GM12878 (cell line): Measurements from ENCODE around the gene SH3BP1. TPM values are rescaled to one million over a fixed set of nuclear protein-coding genes. Genes with fewer than 3 reads are reported as not detected.

Experiments used
- BCL3 ChIP-seq: IDR thresholded peaks from 2 replicates; pipeline ENCODE4 v1.6.1; 2011; ENCODE audit warnings: borderline replicate concordance, low read depth, mild to moderate bottlenecking, moderate library complexity, low read length; ENCODE audit not compliant: insufficient read depth, poor library complexity, severe bottlenecking
- CBFB ChIP-seq: IDR thresholded peaks from 2 replicates; pipeline ENCODE4 v1.6.1; 2016; ENCODE audit warnings: antibody characterized with exemption, low read depth
- CEBPB ChIP-seq, 2 experiments: fragments of 150-350 bp in 1 of 2; IDR thresholded peaks; 2 replicates each; pipeline ENCODE4 v1.6.1; 2012 to 2014; ENCODE audit warnings: low read depth in 2 of 2, low read length in 2 of 2, borderline replicate concordance in 1 of 2, inconsistent platforms in 1 of 2
- CREM ChIP-seq: IDR thresholded peaks from 2 replicates; pipeline ENCODE4 v1.6.1; 2014; ENCODE audit warnings: antibody characterized with exemption, low read depth
- EGR1 ChIP-seq, 2 experiments: IDR thresholded peaks; 1 replicate in 1 of 2; 2 replicates in 1 of 2; pipeline ENCODE4 v1.6.1; 2011 to 2012; ENCODE audit warnings: low read depth in 2 of 2, low read length in 2 of 2, borderline replicate concordance in 1 of 2, mild to moderate bottlenecking in 1 of 2, moderate library complexity in 1 of 2
- IKZF1 ChIP-seq: fragments of 450-650 bp; conservative IDR thresholded peaks from 2 replicates; pipeline ENCODE4 v1.6.1; 2017; ENCODE audit warnings: antibody characterized with exemption, mild to moderate bottlenecking
- KAT2A ChIP-seq: conservative IDR thresholded peaks from 2 replicates; pipeline ENCODE4 v1.6.1; 2011; ENCODE audit warnings: low read depth, low read length; ENCODE audit not compliant: control insufficient read depth
- MEF2B ChIP-seq: fragments of 450-650 bp; IDR thresholded peaks from 2 replicates; pipeline ENCODE4 v1.6.1; 2018; ENCODE audit warnings: mild to moderate bottlenecking, moderate library complexity; ENCODE audit not compliant: partially characterized antibody, poor library complexity, severe bottlenecking
- PML ChIP-seq: IDR thresholded peaks from 2 replicates; pipeline ENCODE4 v1.6.1; 2012; ENCODE audit warnings: low read length, inconsistent platforms
- POLR2AphosphoS2 ChIP-seq: IDR thresholded peaks from 2 replicates; pipeline ENCODE4 v1.6.1; 2011; ENCODE audit warnings: low read depth, mild to moderate bottlenecking, low read length, improper control_type of control experiment, moderate library complexity
- SMAD5 ChIP-seq: IDR thresholded peaks from 2 replicates; pipeline ENCODE4 v1.6.1; 2016; ENCODE audit warnings: antibody characterized with exemption, low read depth
- polyA plus RNA-seq, 11 experiments: library from polyadenylated mRNA; depleted of rRNA in 4 of 11; unstranded in 6 of 11; stranded (reverse) in 5 of 11; fragments of >200 nt; fragmentation: Nextera tagmentation in 4 of 11; fragmentation: Illumina TruSeq in 1 of 11; extraction: Ambion mirVana in 4 of 11; extraction: Trizol in 1 of 11; gene quantifications; 1 replicate in 1 of 11; 2 replicates in 10 of 11; pipeline versions ENCODE4 v1.2.1 to v1.2.3, GENCODE V29; 2011 to 2016; ENCODE audit warnings: inconsistent platforms in 2 of 11, missing spikeins in 2 of 11, low read depth in 1 of 11
- total RNA-seq, 4 experiments: library from RNA; depleted of rRNA in 3 of 4; stranded (reverse); fragments of >200 nt in 3 of 4; fragmentation: Illumina TruSeq in 1 of 4; extraction: Trizol in 1 of 4; gene quantifications; 2 replicates each; pipeline versions ENCODE4 v1.2.1 to v1.2.3, GENCODE V29; 2013 to 2021
- TF ChIP-seq, protein P1 (sequence below): IDR thresholded peaks from 2 replicates; pipeline ENCODE4 v1.6.1; 2012; ENCODE audit warnings: low read depth, low read length, improper control_type of control experiment

The SH3BP1 gene
- total and polyA plus RNA-seq, 10 of the 15 experiments (the other 5 are each of a cell fraction or from before 2014, with no cell fraction given): 0.29 to 70.5 (median 22.5) TPM

DNA sequence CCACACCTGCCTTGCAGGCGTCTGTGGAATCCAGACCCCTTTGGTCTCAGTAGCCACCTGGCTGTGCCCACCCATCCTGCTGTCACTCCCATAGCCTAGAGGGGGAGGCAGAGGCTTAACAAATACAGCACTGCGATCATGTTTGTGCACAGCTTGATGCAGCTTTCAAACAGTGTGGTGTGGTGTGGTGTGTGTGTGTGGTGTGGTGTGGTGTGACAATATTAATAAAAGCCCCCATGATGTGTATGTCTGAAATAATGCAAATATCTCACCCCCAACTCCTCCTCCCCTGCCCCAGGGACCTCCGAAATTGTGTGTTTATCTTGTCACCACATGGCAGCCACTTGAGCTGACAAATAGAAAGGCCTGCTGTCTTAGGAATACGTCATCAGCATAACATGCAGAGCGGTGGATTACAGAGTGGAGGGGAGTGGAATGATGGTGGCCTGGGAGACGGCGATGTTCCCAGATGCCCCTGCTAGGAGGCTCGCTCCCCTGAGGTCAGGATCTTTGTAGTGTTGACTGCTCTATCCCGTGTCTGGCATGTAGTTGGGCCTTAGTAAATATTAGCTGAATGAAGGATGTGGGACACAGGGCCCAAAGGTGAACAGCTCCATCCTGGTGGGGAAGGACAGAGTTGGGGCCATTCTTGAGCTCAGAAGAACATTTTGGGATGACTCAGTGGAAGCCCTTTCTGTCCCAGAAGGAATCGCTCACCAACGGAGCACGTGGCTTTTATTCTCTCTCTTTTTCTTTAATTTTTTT, 21.9 kb downstream of the SH3BP1 start (continued):
- TF ChIP-seq KAT2A (no peak), POLR2AphosphoS2 (no peak), PML (no peak), CEBPB (IDR thresholded peaks at IDR 0.05; ENCODE audit: borderline replicate concordance in 1 of 2, low read depth in 2 of 2, low read length in 2 of 2) (no peak), CREM (no peak), MEF2B (no peak), IKZF1 (no peak), SMAD5 (no peak), CBFB (no peak), EGR1 (IDR thresholded peaks at IDR 0.05; ENCODE audit: borderline replicate concordance in 1 of 2, low read depth in 2 of 2, low read length in 2 of 2) (no peak), BCL3 (no peak)
- TF ChIP-seq, protein P1, sequence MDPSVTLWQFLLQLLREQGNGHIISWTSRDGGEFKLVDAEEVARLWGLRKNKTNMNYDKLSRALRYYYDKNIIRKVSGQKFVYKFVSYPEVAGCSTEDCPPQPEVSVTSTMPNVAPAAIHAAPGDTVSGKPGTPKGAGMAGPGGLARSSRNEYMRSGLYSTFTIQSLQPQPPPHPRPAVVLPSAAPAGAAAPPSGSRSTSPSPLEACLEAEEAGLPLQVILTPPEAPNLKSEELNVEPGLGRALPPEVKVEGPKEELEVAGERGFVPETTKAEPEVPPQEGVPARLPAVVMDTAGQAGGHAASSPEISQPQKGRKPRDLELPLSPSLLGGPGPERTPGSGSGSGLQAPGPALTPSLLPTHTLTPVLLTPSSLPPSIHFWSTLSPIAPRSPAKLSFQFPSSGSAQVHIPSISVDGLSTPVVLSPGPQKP: no peak
- TF ChIP-seq, all 136 proteins: peak for 10
